C4-2B (cell line): ENCODE results near the gene MYZAP.

Experiments
- ZFX ChIP-seq: fragments of 450-650 bp; IDR thresholded peaks from 2 replicates; pipeline ENCODE4 v1.6.1; 2017
- TF ChIP-seq, protein P1 (sequence below): fragments of 450-650 bp; conservative IDR thresholded peaks from 2 replicates; pipeline ENCODE4 v1.5.1; 2017; ENCODE audit warnings: mild to moderate bottlenecking

DNA sequence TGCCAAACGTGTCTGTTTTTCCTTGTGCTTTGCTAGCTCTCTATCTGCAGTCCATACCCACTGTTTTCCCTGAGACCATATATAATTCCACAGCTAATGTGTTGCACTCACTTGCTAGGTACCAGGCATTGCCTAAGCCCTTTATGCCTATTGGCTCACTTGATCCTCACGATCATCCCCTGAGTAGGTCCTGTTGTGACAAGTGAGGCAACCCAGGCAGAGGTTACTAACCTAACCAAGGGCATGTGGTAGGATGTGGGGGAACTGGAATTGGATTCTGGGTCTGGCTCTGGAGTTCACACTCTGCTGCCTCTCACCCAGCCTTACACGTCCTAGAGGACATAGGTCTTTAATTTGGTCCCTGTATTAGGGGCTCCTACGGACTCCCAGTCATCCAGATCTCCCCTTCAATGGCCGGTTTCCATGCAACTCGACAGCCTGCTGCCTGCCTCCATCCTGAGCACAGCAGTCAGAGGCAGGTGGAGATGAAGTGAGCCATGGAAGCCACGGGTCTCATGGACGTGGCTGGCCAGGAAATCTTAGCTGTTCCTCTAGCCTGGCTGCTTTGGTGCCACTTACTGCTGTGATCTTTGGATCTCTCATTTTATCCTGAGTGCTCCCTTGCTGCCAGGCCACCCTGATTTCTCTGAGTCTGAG is 38.9 kb upstream of the MYZAP start:
- TF ChIP-seq, protein P1, sequence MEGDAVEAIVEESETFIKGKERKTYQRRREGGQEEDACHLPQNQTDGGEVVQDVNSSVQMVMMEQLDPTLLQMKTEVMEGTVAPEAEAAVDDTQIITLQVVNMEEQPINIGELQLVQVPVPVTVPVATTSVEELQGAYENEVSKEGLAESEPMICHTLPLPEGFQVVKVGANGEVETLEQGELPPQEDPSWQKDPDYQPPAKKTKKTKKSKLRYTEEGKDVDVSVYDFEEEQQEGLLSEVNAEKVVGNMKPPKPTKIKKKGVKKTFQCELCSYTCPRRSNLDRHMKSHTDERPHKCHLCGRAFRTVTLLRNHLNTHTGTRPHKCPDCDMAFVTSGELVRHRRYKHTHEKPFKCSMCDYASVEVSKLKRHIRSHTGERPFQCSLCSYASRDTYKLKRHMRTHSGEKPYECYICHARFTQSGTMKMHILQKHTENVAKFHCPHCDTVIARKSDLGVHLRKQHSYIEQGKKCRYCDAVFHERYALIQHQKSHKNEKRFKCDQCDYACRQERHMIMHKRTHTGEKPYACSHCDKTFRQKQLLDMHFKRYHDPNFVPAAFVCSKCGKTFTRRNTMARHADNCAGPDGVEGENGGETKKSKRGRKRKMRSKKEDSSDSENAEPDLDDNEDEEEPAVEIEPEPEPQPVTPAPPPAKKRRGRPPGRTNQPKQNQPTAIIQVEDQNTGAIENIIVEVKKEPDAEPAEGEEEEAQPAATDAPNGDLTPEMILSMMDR, result no peak
- no peak for TF ChIP-seq ZFX
